ENCODE data around the gene KIF17.
"Not testable (repeated sequence)": the region's sequence is repeated elsewhere in the genome, so short reads cannot be mapped to it uniquely, and the experiment has no call there.

KIF17 gene

DNA sequence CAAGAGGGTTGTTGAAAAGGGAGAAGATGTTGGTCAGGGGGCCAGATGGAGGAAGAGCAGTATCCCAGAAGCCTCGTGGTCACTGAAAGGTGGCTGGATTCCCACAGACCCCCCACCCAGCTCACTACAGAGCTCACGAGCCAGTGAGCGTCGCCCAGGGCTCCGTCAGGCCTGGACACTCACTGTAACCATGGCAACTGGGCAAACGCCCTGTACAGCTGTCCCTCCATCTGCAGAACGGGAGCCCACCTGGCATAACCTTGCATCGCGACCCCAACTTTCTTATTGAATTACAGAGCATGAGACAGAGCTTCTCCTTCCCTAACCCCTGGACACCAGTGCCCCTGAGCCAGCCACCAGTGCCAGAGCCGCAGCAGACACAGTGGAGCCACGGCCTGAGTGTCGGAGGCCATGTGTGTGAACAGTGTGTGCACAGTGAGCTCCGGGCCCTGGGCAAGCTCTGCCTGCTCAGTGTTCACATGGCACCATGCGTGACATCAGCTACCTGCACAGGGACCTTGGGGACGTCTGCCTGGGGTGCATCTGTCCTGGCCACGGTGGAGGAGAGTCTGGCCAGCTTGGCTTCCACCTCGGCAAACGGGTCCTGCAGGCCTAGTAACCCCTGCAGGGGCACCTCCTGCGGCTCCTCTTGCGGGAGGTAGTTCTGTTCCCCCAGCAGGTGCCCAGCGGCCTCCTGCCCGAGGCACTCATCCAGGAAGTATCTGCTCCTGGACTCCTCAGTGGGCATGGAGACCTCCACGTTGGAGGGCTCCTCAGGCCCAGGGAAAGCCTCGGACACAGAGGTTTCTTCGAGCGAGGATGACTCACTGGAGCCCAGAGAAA lies 30.7 kb downstream of the KIF17 start:
- DNase-seq (ENCODE audit: low spot score), result no peak

DNA sequence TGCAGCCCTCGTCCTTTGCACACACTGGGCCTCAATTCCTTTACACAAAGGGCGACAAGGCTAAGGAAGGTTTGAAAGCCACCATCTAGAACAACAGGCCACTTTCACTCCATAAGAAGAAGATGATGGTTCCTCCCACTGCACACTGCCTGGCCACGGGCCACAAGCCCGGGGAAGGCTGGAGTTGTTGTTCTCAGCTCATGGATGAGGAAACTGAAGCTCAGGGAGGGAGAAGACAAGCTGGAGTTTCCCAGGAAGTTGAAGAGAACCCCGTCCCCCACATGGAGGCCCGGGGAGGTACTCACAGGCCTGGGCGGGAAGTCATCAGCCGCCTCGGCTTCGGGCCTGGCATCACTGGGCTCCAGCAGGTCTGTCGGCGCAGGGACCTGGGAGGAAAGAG lies 32.1 kb downstream of the KIF17 start:
- DNase-seq (ENCODE audit: low spot score), result no peak

DNA sequence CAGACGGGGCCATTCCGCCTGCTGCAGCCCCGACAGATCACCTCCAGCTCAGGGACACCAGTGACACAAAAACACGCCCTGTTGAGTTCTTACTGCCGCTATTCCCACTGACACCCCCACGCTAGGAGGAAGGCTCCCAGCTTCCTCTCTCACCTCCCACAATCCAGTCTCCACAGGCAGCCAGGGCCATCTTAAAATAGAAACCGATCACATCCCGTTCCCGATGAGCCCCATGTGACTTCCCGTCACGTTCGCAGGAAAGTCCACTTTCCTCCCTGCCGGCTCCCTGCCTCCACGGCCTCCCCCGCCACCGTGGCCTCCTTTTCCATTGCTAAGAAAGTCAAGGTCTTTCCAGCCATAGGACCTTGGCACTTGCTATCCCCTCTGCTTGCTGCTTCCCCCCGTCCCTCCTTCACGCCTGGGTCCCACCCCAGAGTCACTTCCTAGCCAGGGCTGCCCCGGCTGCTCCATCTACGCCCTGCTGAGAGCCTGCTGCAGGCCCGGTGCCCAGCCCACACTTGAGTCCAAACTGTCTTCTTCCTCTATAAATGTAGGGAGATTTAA lies 32.6 kb downstream of the KIF17 start:
- DNase-seq (ENCODE audit: low spot score), result no peak

DNA sequence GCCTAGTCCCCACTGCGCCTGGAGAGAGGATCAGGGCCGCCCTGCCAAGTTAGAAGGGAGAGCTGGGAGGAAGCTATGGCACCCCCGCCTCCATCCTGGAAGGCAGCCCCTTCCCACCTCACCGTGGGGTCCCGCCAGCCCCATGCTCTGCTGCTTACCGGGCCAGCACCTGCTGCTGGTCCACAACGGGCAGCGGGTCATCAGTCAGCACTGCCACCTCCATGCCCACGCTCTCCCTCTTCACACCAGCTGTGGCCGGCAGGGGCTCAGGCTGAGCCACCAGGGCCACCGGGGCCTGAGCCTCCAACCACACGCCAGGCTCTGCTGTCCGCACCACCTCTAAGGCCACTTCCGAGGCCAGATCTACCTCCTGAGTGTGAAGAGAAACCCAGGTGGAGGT lies 33.2 kb downstream of the KIF17 start:
- DNase-seq (ENCODE audit: low spot score), result no peak

DNA sequence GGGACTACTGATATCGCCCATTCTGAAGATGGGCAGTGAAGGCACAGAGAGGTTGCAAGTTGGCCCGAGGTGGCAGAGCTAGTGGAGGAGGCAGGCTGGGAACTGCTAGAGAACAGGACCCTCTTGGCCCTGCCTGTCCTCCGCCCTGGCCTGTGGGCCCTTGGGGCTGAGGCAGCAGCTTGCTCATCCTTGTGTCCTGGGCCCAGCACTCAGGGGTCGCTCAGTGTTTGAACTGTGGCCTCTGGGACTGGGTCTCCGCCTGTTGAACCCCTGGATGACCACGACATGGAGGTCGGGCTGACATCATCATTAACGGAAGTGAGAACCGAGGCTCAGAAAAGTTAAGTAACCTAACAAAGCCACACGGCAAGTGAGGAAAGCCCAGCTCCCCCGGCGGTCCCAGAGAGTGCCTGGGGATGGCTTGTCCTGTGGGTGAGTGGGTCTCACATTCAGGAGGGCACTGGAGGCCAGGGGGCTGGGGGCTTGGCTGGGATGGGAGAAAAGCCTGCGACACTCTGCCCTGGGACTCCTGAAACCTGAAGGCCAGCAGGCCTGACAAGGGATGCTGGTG lies 33.7 kb downstream of the KIF17 start:
- DNase-seq (ENCODE audit: low spot score), result no peak

DNA sequence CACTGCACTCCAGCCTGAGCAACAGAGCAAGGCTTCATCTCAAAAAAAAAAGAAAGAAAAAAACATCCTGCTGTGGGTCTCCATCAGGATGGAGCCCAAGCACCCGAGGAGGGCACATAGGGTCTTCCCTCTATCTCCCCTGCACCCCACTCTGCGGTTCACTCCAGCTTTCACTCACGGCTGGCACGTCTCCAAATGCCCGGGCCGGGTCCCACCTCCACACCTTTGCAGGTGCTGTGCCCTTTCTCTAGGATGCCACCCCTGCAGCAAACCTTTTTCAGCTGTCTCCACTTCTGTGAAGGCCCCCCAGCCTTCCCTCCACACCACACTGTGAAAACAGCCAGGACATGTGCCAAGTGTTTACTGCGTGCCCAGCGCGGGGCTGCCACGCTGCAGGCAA lies 34.2 kb downstream of the KIF17 start:
- no peak for DNase-seq (ENCODE audit: low spot score)

DNA sequence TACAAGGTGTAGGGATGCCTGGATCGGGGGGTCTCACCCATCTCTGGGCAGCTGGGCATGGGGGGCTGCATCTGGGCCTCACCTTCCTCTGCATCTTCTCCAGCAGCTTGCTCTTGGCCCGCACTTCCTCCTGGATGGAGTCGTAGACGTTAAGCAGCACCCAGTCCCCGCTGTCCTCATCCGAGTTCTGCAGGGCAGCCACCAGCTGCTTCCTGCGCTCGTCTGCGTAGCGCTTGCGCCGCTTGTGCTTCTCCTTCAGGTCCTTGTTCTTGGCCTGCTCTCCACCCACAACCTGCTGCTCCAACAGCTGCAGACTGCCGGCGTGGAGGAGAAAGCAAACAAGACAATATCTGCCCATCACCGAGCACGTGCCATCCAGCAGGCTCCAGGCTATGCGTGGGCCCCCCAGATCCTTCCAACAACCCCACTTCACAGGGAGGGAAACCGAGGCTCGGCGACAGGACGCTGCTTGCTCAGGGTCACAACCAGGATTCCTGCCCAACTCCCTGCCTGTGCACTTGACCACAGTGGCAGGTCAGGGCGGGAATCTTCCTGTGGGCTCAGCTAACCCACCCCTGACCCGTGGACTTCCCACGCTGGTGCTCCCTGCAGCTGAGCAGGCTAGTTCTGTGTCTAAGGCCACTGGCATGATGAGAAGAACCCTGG lies 35.1 kb downstream of the KIF17 start:
- peak; percentile 40 for DNase-seq (ENCODE audit: low spot score)

DNA sequence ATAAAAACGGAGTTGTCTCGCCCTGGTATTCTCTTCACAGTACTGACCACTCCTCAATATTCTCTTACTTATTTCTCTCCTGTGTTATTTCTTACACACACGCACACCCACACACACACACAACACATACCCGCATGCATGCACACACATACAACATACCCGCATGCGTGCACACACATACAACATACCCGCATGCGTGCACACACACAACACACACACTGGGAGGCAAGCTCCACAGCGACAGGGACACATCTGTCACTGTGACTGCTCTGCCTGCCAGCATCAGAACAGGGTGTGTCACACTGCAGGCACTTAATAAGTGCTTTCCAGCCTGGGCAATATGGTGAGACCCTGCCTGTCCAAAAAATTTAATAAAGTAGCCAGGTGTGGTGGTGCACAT lies 35.8 kb downstream of the KIF17 start:
- DNase-seq (ENCODE audit: low spot score), result no peak

DNA sequence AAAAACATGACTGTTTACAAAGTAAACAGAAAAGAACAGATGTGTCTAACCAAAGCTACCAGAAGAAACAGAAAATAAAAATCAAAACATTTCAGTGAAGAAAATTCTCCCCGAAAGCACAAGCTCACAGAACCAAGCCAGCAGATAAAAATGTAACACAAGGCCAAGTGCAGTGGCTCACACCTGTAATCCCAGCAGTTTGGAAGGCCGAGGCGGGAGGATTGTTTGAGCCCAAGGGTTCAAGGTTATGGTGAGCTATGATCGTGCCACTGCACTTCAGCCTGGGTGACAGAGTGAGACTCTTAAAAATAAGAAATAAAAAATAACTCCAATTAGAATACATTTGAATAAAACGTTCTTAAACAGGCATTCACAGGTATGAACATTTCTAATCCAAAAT lies 37.5 kb downstream of the KIF17 start:
- no peak for DNase-seq (ENCODE audit: low spot score)

DNA sequence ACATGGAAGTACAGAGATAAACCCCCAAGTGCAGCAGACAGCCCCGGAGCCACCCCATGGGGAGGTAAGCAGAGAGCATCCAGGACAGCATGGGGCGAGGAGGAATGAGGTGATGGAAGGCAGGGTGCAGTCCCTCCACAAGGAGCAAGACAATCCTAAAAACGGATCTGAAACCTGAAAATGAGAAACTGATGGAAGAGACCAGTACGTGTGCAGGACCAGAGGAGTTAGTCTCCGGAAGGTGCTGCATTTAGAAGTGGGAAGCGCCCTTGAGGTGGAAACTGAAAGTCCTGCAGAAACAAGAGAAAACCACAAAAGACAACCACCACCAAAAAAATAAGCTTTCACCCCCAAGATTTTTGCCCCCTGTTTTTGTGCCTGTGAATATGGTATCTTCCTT lies 39.2 kb downstream of the KIF17 start:
- peak; percentile 56 for DNase-seq (ENCODE audit: low spot score)

DNA sequence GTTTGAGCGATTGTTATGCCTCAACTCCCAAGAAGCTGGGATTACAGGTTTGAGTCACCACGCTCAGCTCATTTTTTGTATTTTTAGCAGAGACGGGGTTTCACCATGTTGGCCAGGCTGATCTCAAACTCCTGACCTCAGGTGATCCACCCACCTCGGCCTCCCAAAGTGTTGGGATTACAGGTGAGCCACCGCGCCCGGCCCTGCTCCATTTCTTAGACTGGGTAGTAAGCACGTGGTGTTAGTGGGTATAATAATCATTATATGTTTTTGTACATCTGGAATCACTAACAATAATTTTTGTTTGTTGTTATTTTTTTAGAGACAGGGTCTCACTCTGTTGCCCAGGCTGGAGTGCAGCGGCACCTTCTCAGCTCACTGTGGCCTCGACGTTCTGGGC lies 44.2 kb downstream of the KIF17 start:
- not testable (repeated sequence) for DNase-seq (ENCODE audit: low spot score)

DNA sequence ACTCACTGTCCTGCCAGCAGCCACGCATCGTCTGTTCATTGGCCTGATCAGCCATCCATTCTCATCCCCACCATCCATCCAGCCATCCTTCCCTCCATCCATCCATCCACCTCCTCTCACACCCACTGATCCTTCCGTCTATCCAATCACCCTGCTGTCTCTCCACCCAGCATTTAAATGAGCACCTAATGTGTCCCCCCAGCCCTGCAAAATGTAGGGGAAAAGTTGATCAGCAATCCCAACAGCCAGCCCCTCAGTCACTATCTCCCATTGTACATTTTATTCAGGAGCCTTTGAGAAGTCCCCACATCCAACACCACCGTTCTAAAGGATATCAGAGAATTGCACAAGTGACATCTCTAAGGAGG lies 45.6 kb downstream of the KIF17 start:
- no peak for DNase-seq (ENCODE audit: low spot score)

DNA sequence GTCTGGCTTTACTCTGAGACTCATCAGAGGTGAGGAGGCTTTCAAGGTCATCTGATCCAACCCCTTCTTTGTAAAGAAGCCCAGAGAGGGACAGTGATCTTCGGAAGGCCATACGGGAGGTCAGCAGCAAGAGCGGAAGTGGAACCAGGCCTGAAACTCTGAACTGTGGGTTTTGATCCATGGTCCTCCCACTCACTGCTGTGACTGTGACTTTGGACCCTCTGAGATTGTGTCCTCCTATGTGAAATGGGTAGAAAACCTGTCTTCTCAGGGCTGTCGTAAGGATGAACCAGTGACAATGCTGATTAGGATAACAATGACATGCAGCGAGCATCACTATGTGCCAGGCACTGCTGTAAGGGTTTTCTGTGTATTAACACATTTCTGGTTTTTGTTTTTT lies 46.9 kb downstream of the KIF17 start:
- no peak for DNase-seq (ENCODE audit: low spot score)

DNA sequence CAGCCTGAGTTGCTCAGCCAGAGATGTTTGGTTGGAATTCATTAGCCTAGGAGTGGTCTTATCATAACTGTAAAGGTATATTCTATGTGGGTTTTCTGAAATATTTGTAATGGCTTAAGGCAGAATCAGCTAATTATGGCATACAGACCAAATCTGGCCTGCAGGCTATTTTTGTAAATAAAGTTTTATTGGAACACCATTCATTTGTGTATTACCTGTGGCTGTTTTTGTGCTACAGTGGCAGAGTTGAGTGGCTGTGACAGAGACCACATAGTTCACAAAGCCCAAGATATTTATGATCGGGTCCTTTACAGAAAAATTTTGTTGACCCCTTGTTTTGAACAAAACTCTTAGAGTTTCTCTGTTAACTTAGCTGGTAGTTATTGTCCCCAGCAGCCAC lies 49.2 kb downstream of the KIF17 start:
- DNase-seq (ENCODE audit: low spot score), result no peak

DNA sequence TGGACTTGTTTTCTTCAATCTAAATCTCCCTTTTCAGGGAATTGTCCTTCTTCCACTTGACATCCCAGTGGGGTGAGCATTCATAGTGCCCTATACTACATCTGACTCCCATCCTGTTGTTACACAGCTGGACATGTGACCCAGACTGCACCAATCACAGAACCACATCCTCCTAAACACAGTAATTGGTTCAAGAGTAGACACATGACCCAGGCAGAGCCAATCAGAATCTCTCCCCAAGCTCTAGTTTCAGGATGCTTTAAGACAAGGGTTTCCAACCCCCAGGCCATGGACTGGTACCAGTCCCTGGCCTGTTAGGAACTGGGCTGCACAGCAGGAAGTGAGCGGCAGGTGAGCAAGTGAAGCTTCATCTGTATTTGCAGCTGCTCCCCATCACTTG lies 51.0 kb downstream of the KIF17 start:
- no peak for DNase-seq (ENCODE audit: low spot score)

DNA sequence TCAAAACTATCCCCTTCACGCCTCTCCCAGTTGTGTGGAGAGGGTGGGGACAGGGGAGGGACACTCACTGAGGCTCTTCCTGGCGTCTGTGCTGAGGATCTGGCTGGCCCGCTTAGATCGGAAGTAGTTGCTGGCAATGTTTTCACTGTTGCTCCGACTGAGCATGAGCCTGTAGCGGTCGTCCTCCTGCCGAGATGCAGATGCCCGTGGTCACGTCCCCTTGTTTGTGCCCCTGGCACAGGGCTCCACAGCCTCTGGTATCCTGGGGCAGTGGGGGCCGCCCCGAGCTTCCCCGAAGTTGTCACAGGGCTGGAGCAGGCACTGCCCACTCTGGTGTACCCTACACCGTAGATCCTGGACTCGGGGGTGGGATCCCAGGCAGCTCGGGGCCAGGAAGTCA lies 51.7 kb downstream of the KIF17 start:
- DNase-seq (ENCODE audit: low spot score), result no peak

DNA sequence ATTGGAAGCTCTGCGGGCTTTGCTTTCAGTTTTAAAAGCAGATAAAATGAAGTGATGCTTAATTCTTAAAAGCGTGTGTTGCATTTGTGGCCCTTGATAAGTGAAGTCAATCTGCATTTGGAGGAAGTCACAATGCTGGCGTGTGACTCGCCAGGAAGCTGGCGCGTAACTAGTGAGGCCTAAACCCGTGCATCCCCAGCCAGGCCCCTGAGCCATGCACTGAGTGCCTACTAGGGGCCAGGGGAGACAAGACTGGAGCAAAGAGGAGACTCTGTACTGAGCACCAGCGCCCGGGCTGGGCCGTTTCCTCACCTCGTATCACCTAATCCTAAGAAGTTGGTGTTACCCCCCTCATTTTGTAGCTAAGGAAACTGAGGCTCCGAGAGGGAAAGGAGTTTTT lies 52.1 kb downstream of the KIF17 start:
- DNase-seq (ENCODE audit: low spot score), result no peak

DNA sequence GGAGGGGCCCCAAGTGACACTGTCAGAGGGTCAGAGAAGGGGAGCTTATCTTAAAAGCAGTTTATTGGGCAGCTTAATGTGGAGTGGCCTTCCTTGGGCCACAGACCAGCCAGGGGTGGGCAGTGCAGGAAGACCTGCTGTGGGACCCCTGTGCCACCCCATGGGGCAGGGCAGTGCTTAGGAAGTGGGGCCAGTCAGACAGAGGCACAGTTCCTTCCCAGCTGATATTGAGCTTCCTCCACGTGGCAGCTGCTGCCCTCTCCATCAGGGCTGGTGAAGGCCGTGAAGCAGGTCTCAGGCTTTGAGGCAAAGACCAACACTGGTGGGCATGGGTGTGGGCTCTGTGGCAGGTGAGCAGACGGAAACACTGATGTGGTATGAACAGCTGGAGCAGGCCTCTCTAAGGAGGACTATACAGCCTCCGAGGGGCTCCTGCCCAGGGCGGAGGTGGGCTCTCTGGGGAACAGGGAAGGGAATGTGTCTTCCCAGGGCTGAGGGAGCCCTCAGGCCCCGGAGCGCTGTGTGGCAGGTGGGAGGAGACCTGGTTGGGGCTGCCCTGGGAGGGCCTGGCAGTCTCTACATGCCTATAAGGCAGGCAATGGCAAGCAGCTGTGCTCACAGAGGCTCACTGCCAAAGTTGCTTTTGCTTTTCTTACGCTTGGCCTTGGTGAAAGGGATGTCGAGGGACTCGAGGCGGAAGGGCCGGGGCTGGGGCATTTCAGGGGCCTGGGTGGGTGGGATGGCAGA lies 53.7 kb downstream of the KIF17 start:
- no peak for DNase-seq (ENCODE audit: low spot score)

DNA sequence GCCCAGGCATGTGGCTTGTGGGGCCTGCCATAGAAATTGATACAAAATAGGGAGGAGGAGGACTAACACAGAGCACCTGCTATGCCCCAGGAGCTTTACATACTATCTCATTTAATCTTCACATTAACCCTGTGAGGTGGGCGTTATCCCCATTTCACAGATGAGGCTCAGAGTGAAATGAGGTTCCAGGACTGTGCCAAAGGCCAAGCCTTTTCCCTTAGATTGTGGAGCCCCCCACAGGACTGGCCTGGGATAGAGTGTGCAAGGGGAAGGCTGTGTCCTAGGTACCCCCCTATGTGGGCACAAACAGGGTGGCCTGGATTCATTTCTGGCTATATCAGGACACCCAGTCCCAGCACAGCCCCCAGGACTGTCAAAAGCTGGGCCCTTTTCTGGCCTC lies 54.4 kb downstream of the KIF17 start:
- DNase-seq (ENCODE audit: low spot score), result no peak

DNA sequence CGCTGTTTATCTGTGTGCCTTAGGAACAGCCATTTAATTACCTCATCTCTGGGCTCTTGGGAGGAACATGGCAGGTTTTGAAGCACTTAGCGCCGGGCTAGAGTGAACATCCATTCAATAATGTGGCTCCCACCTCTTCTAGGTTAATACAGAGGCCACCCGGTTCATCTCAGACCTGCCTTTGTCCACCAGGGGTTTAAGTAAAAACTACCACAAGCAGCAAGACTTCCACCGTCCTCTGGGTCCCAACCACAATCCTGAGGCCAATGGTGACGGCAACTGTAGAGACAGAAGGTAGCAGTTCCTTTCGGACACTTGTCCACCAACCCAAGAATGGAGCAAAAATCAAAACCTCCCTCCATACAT lies 55.7 kb downstream of the KIF17 start:
- no peak for DNase-seq (ENCODE audit: low spot score)

DNA sequence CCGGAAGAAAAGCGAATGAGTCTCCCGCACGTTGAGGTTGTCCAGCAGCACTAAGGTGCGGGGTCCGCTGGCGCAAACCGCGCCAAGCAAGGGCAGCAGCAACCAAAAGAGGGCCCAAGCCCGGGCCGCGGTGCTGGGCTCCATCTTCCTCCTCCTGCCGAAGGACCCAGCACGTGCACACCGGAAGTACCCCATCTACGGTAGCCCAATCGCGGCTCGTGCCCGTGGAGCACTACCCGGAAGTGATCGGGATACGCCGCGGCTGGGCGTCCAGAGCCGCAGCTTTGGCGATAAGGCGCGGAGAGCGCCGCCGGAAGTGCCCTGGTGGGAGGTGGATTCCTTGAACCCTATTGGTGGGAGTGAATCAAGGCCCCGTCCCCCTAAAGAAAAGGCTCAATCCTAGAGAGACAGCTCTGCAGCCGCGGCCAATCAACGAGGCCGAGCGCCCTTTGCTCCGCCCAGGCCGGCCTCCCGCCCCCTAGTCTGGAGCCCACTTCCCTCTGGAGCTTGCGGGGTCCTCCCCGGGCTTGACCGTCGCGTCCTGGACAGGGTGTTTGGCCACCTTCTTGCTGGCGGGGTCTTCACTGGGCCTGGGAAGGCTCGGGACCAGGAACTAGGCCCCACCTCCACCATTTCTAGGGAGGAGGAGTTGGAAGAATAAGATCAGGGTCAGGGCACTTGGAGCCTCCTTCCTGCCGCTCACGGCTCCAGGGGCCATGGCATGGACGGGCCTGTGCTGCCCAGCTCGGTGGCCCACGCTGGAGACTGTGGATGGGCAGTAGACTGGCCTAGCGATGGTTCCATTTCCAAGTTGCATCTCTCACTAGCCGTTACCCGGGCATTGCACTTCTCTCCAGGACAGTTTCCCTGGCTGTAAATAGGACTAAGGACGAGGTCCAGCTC lies 56.3 kb downstream of the KIF17 start, which contains the start of gene DDOST:
Gene DDOST (minus strand): TSS at position 163 of the 903 bp plus-strand sequence. CDS start 19 bp downstream, at position 144.
- peak; percentile 98 for DNase-seq (ENCODE audit: low spot score)
